IgD-negative memory B cell (primary cell): ENCODE measurements around the gene PLXNB3. TPM values are rescaled to one million over a fixed set of nuclear protein-coding genes. Genes with fewer than 3 reads are reported as not detected.
"Not testable (repeated sequence)": the region's sequence is repeated elsewhere in the genome, so short reads cannot be mapped to it uniquely, and the experiment has no call there.

Experiments
- H3K27ac Mint-ChIP-seq, 3 donors: one replicate each; pipeline ENCODE4 v1.8.0; 2020 to 2022; ENCODE audit warnings: mild to moderate bottlenecking in 3 of 3, mixed read lengths in 3 of 3, moderate library complexity in 1 of 3
- H3K27me3 Mint-ChIP-seq: one replicate; pipeline ENCODE4 v1.8.0; 2021; ENCODE audit warnings: mixed read lengths
- H3K36me3 Mint-ChIP-seq: one replicate; pipeline ENCODE4 v1.8.0; 2020; ENCODE audit warnings: mild to moderate bottlenecking, mixed read lengths
- H3K4me1 Mint-ChIP-seq, 3 donors: one replicate each; pipeline ENCODE4 v1.8.0; 2020 to 2022; ENCODE audit warnings: mixed read lengths in 3 of 3, mild to moderate bottlenecking in 1 of 3
- H3K4me3 Mint-ChIP-seq, 4 donors: one replicate each; pipeline ENCODE4 v1.8.0; 2020 to 2022; ENCODE audit warnings: mild to moderate bottlenecking in 4 of 4, mixed read lengths in 4 of 4, moderate library complexity in 3 of 4
- H3K9me3 Mint-ChIP-seq, 3 donors: one replicate each; pipeline ENCODE4 v1.8.0; 2020 to 2021; ENCODE audit warnings: mixed read lengths in 3 of 3, mild to moderate bottlenecking in 1 of 3
- polyA plus RNA-seq: library from polyadenylated mRNA; unstranded; fragments of 300-500 nt; fragmentation: Illumina TruSeq; gene quantifications from one replicate; pipeline ENCODE4 v1.2.3, GENCODE V29; 2021

The PLXNB3 gene
- polyA plus RNA-seq, 1 donor from 2014 or later: not detected

DNA sequence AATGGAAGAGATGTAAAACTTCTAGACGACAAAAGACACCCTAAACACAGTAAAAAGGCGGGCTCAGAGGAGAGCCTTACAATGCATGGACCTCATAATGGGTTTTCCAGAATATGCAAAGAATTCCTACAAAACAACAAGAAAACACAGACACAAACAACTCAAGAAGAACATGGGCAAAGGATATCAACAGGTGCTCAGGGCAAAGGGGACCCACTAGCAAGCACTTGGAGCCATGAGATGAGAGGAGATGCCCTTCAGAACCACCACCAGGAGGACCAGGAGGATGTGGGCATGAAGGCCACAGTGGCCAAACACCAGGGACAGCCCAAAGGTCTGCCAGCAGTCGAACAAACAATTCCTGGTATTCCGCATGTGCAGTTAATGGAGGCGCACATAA is 49.1 kb downstream of the PLXNB3 start:
- Mint-ChIP-seq H3K4me3 (no peak overlapping the region), H3K9me3 (no peaks in the 10 kb centered on the region), H3K27ac (no peak overlapping the region), H3K27me3 (peaks cover 35% of the 10 kb centered on the region), H3K36me3 (peaks cover 3% of the 10 kb centered on the region), H3K4me1 (peaks cover 0 to 7% (median 3%) of the 10 kb centered on the region in 3 donors)

GRCh38 chrX:153814591-153815315 is 50.7 kb downstream of the PLXNB3 start:
- Mint-ChIP-seq H3K27me3 (peaks cover 43% of the 10 kb centered on the region), H3K9me3 (no peaks in the 10 kb centered on the region), H3K36me3 (peaks cover 3% of the 10 kb centered on the region), H3K4me1 (peaks cover 0 to 7% (median 3%) of the 10 kb centered on the region in 3 donors), H3K4me3 (peak overlapping the region in 1 of 4 donors; percentile 23), H3K27ac (no peak overlapping the region)

DNA sequence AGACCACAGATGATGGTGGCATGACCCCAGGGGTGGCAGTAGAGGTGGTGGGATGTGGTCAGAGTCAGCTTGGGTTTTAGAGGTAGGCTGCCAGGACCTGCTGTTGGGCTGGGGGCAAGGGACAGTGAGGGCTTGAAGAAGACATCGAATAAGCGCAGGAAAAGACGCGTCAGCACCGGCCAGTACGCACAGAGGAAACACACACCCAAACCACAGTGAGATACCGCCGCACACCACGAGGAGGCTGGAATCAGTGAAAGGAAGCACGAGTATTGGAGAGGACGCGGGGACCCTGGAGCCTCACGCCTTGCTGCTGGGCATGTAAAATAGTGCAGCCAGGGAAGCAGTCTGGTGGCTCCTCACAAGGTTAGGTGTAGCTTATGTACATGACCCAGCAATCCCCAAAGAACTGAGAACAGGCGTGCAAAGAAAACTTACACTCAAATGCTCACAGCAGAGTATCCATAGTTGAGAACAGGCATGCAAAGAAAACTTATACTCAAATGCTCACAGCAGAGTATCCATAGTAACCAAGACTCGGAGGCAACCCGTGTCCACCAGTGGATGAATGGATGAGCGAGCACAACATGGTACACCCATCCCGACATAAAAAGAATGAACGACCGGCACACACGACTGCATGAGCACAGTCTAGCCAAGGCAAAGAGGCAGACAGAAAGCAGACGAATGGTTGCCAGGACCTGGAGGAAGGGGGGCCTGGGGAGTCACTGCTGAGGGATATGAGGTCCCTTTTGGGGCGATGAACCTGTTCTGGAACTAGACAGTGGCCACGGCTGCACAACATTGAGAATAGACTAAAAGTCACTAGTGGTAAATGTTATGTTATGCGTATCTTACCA is 53.0 kb downstream of the PLXNB3 start:
- no peaks in the 10 kb centered on the region for H3K9me3 Mint-ChIP-seq
- H3K27me3 Mint-ChIP-seq: peaks cover 48% of the 10 kb centered on the region
- H3K36me3 Mint-ChIP-seq: peaks cover 4% of the 10 kb centered on the region
- peak overlapping the region in 2 of 3 donors; percentile 54 to 88 for H3K27ac Mint-ChIP-seq
- H3K4me1 Mint-ChIP-seq: peaks cover 0 to 11% (median 3%) of the 10 kb centered on the region in 3 donors
- no peak overlapping the region for H3K4me3 Mint-ChIP-seq

- Mint-ChIP-seq H3K4me1 (peaks cover 0 to 17% (median 9%) of the 10 kb centered on the region in 3 donors), H3K27me3 (peaks cover 46% of the 10 kb centered on the region), H3K4me3 (peak overlapping the region in 1 of 4 donors; percentile 63), H3K27ac (peak overlapping the region in 1 of 3 donors; percentile 59)
- not testable (repeated sequence) for H3K36me3 Mint-ChIP-seq, H3K9me3 Mint-ChIP-seq
Measured at GRCh38 chrX:153818064-153818463, 54.0 kb downstream of the PLXNB3 start.

DNA sequence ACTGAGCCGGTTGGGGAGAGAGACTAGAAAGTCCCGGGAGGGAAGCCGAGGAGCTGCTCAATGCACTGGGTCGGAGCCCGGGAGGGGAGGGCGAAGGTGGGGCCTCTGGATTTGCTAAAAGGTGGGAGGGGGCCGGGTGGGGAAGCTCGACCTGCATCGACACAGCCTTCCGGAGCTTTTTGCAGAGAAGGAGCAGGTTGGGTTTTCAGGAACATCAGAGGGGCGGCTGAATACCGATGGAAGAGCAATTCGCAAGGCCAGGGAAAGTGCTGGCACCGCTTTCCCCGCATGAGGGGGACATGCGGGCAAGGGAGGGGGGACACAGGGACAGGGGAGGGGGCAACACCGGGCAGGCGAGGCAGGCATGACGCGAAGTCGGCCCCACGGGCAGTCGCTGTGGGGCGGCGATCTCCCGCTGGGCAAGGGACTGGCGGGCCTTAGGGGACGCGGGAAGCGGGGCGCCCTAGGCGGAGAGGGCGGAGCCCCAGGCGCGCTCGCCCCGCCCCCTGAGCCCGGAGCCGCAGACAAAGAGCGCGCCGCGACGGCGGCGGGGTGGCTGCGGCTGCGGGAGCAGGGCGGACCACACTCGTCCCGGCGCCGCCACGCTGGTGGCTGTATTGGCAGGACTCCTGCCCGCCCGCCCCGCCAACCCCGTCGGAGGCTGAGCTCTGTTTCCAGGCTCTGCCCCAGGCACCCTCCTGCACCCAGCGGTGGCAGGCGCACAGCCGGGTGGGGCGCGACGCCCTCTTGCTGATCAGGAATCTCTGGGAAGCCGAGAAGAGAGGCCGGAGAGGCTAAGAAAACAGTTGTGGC is 54.7 kb downstream of the PLXNB3 start:
- peaks cover 47% of the 10 kb centered on the region for H3K27me3 Mint-ChIP-seq

DNA sequence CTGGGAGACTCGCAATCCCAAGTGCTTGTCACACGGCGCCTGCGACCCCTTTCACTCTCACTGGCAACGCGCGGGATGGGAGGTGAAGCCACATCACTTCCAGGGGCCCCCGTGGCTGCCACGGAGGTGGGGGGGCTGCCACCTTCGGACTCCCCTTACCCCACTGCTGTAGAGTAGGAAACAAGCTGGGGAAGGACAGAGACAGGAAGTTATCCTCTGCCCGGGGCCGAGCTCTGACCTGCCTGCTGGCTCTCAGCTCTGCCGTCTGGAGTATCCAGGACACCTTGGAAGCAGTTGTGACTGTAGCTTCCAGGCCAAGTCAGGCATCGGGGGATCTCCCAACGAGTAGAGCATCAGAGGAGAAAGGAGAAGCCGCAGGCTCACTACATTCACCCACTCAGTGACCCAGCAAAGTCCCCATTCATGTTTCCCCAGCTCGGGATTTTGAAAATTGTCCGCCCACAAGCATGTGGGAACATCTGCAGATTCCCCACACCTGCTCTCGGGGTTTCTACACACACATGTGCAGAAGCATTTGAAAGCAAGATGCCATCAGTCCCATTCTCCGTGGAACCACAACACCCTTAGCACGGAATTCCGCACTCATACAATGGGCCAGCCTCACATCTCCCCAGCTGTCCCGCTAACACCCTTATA is 55.5 kb downstream of the PLXNB3 start:
- Mint-ChIP-seq H3K4me3 (no peak overlapping the region), H3K4me1 (peaks cover 0 to 17% (median 8%) of the 10 kb centered on the region in 3 donors), H3K36me3 (peaks cover 1% of the 10 kb centered on the region), H3K9me3 (no peaks in the 10 kb centered on the region), H3K27me3 (peaks cover 52% of the 10 kb centered on the region), H3K27ac (no peak overlapping the region)

More for the DNA sequence above, 54.7 kb downstream of the PLXNB3 start:
- Mint-ChIP-seq H3K4me1 (peaks cover 0 to 17% (median 9%) of the 10 kb centered on the region in 3 donors), H3K27ac (peak overlapping the region in 1 of 3 donors; percentile 59), H3K9me3 (no peaks in the 10 kb centered on the region), H3K4me3 (peak overlapping the region in 2 of 4 donors; percentile 34 to 76), H3K36me3 (peaks cover 1% of the 10 kb centered on the region)

GRCh38 chrX:153820601-153821000 is 56.6 kb downstream of the PLXNB3 start:
- Mint-ChIP-seq H3K4me3 (peak overlapping the region in 1 of 4 donors; percentile 43), H3K27me3 (peaks cover 53% of the 10 kb centered on the region)

GRCh38 chrX:153821066-153821465 is 57.0 kb downstream of the PLXNB3 start:
- H3K9me3 Mint-ChIP-seq: no peaks in the 10 kb centered on the region
- H3K27me3 Mint-ChIP-seq: peaks cover 54% of the 10 kb centered on the region
- no peak overlapping the region for H3K4me3 Mint-ChIP-seq
- H3K36me3 Mint-ChIP-seq: peaks cover 1% of the 10 kb centered on the region
- peaks cover 0 to 15% (median 6%) of the 10 kb centered on the region in 3 donors for H3K4me1 Mint-ChIP-seq
- no peak overlapping the region for H3K27ac Mint-ChIP-seq

More at GRCh38 chrX:153820601-153821000, 56.6 kb downstream of the PLXNB3 start:
- no peak overlapping the region for H3K27ac Mint-ChIP-seq
- H3K9me3 Mint-ChIP-seq: no peaks in the 10 kb centered on the region
- H3K36me3 Mint-ChIP-seq: peaks cover 1% of the 10 kb centered on the region
- peaks cover 0 to 15% (median 6%) of the 10 kb centered on the region in 3 donors for H3K4me1 Mint-ChIP-seq

GRCh38 chrX:153824348-153824747 is 60.3 kb downstream of the PLXNB3 start:
- H3K9me3 Mint-ChIP-seq: peaks cover 0 to 4% (median 0%) of the 10 kb centered on the region in 3 donors
- no peak overlapping the region for H3K4me3 Mint-ChIP-seq
- peaks cover 53% of the 10 kb centered on the region for H3K27me3 Mint-ChIP-seq
- no peak overlapping the region for H3K27ac Mint-ChIP-seq
- H3K4me1 Mint-ChIP-seq: peaks cover 10 to 12% (median 11%) of the 10 kb centered on the region in 3 donors
- peaks cover 1% of the 10 kb centered on the region for H3K36me3 Mint-ChIP-seq

- Mint-ChIP-seq H3K4me3 (no peak overlapping the region), H3K27ac (no peak overlapping the region), H3K9me3 (peaks cover 0 to 4% (median 0%) of the 10 kb centered on the region in 3 donors), H3K36me3 (no peaks in the 10 kb centered on the region), H3K4me1 (peaks cover 10 to 12% (median 11%) of the 10 kb centered on the region in 3 donors), H3K27me3 (peaks cover 48% of the 10 kb centered on the region)
Measured at GRCh38 chrX:153825042-153825441, 61.0 kb downstream of the PLXNB3 start.

Other genes starting within 250 kb of the PLXNB3 start
- not detected for gene ATP2B3, start 246.6 kb upstream of the PLXNB3 start, polyA plus RNA-seq
- gene CCNQ, start 165.1 kb upstream of the PLXNB3 start, polyA plus RNA-seq: 56.1 TPM
- not detected for gene DUSP9, start 117.0 kb upstream of the PLXNB3 start, polyA plus RNA-seq
- not detected for gene PNCK, start 90.4 kb upstream of the PLXNB3 start, polyA plus RNA-seq
- gene SLC6A8, start 76.3 kb upstream of the PLXNB3 start, polyA plus RNA-seq: 0.08 TPM
- gene BCAP31, start 39.9 kb upstream of the PLXNB3 start, polyA plus RNA-seq: 254 TPM
- gene ABCD1, start 39.4 kb upstream of the PLXNB3 start, polyA plus RNA-seq: 3.6 TPM
- not detected for gene SRPK3, start 16.8 kb downstream of the PLXNB3 start, polyA plus RNA-seq
- gene IDH3G, start 30.1 kb downstream of the PLXNB3 start, polyA plus RNA-seq: 104 TPM
- 395 TPM for gene SSR4, start 30.4 kb downstream of the PLXNB3 start, polyA plus RNA-seq
- gene PDZD4, start 66.3 kb downstream of the PLXNB3 start, polyA plus RNA-seq: 0.15 TPM
- gene L1CAM, start 121.9 kb downstream of the PLXNB3 start, polyA plus RNA-seq: 1.8 TPM
- not detected for gene AVPR2, start 140.4 kb downstream of the PLXNB3 start, polyA plus RNA-seq
- 123 TPM for gene ARHGAP4, start 162.0 kb downstream of the PLXNB3 start, polyA plus RNA-seq
- 91.4 TPM for gene NAA10, start 170.8 kb downstream of the PLXNB3 start, polyA plus RNA-seq
- 1.2 TPM for gene RENBP, start 180.4 kb downstream of the PLXNB3 start, polyA plus RNA-seq
- 12.2 TPM for gene HCFC1, start 207.6 kb downstream of the PLXNB3 start, polyA plus RNA-seq
- 7.1 TPM for gene TMEM187, start 208.5 kb downstream of the PLXNB3 start, polyA plus RNA-seq